NB4 (cell line): Measurements from ENCODE around the gene GGACT.

Experiments
- MYC ChIP-seq: IDR thresholded peaks from 2 replicates; pipeline ENCODE4 v1.6.1; 2011; ENCODE audit warnings: low read depth, low read length
- TF ChIP-seq, protein P1 (sequence below): IDR thresholded peaks from one replicate; pipeline ENCODE4 v1.5.1; 2012; ENCODE audit warnings: low read depth, low read length

DNA sequence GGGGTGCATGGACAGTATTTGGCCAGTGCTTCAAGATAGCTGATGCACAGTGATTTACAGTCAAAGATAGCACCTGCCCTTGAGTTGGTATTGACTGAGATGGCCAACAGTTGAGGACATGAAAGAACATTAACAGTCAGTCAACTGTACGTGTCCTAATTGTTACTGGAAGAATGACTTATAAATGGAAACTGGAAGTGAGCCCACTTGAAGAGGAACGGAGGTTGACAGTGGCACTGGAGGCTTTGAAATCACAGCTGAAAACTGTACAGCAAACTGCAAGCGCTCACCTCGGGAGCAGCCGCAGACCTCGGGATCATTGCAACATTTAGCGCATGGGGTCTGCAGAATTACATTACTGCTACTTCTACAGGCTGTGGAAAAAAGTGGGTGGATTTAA lies 77.1 kb downstream of the GGACT start:
- TF ChIP-seq, protein P1, sequence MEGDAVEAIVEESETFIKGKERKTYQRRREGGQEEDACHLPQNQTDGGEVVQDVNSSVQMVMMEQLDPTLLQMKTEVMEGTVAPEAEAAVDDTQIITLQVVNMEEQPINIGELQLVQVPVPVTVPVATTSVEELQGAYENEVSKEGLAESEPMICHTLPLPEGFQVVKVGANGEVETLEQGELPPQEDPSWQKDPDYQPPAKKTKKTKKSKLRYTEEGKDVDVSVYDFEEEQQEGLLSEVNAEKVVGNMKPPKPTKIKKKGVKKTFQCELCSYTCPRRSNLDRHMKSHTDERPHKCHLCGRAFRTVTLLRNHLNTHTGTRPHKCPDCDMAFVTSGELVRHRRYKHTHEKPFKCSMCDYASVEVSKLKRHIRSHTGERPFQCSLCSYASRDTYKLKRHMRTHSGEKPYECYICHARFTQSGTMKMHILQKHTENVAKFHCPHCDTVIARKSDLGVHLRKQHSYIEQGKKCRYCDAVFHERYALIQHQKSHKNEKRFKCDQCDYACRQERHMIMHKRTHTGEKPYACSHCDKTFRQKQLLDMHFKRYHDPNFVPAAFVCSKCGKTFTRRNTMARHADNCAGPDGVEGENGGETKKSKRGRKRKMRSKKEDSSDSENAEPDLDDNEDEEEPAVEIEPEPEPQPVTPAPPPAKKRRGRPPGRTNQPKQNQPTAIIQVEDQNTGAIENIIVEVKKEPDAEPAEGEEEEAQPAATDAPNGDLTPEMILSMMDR: no peak
- no peak for TF ChIP-seq MYC
